ENCODE results near the gene ZMIZ1. TPM values are rescaled to one million over a fixed set of nuclear protein-coding genes. Genes with fewer than 3 reads are reported as not detected.

The ZMIZ1 gene
- total RNA-seq, 1 donor from 2014 or later, result 46.2 TPM

DNA sequence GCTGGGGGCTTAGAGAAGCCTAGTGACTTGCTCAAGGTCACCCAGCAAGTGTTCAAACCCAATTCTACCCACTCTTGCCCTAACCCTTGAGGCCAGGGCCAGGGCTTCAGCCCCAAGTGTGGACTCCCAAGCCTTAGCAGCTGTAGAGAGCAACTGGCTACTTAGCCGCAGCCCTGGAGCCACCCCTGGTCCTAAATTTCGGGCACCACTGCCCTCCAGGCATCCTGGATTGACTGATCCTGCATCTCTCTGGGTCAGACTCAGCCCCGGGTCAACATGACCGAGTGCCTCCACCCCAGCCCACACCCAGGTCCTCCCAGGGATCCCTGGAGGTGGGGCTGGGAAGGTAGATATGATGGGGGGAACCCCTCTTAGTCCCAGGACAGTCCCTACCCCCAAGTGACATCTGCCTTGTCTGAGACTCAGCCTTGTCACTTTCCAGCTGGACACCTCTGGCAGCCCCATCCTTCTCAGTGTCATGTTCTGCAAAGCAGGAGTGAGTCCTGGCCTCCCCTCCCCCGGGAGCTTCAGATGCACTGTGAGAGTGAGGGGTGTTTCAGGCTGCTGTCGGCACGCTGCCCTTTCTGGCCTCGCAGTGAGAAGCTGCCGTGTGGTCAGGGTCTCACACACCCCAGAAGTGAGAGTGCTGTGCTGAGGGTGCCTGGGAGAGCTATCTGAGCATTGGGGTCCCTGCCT, 89.8 kb downstream of the ZMIZ1 start:
- Mint-ChIP-seq H3K4me1 (ENCODE audit: low read depth) (peaks cover 79% of the 10 kb centered on the region), H3K27ac (ENCODE audit: unreplicated experiment) (peak overlapping the region; percentile 97)

DNA sequence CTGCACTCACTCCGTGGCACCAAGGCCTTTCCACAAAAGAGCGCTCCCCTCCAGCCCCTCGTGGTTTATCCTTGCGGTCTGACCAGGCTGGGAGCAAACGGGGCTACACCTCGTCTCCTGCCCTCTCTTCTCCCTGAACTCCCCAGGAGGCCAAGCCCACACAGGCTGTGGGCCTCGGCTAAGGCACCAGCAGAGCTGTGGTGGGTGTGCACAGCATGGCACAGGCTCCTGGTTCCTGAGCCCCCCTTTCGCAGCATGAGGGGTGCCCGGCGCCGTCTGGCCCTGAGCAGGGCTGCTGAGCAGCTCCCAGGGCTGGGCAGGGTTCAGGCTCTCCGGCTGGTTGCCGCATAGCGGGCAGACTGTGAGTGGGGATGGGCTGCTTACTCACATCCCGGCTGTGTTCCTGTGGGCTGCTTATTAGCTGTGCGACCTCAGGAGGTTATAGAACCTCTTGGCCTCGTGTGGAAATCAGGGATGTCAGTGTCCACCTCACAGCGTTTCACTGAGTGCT, 90.4 kb downstream of the ZMIZ1 start:
- peak overlapping the region; percentile 97 for H3K27ac Mint-ChIP-seq (ENCODE audit: unreplicated experiment)
- no peaks in the 10 kb centered on the region for H3K9me3 Mint-ChIP-seq (ENCODE audit: low read depth)
- H3K27me3 Mint-ChIP-seq (ENCODE audit: low read depth), result no peaks in the 10 kb centered on the region
- H3K4me1 Mint-ChIP-seq (ENCODE audit: low read depth), result peaks cover 79% of the 10 kb centered on the region
- TF ChIP-seq, protein P1, sequence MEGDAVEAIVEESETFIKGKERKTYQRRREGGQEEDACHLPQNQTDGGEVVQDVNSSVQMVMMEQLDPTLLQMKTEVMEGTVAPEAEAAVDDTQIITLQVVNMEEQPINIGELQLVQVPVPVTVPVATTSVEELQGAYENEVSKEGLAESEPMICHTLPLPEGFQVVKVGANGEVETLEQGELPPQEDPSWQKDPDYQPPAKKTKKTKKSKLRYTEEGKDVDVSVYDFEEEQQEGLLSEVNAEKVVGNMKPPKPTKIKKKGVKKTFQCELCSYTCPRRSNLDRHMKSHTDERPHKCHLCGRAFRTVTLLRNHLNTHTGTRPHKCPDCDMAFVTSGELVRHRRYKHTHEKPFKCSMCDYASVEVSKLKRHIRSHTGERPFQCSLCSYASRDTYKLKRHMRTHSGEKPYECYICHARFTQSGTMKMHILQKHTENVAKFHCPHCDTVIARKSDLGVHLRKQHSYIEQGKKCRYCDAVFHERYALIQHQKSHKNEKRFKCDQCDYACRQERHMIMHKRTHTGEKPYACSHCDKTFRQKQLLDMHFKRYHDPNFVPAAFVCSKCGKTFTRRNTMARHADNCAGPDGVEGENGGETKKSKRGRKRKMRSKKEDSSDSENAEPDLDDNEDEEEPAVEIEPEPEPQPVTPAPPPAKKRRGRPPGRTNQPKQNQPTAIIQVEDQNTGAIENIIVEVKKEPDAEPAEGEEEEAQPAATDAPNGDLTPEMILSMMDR (IDR thresholded peaks at IDR 0.05), result no peak
- H3K36me3 Mint-ChIP-seq (ENCODE audit: low read depth), result peaks cover 4% of the 10 kb centered on the region
- H3K4me3 Mint-ChIP-seq (ENCODE audit: unreplicated experiment), result no peak overlapping the region
- no peak for DNase-seq (ENCODE audit: low spot score)

More for the DNA sequence above, 89.8 kb downstream of the ZMIZ1 start:
- Mint-ChIP-seq H3K9me3 (ENCODE audit: low read depth) (no peaks in the 10 kb centered on the region), H3K27me3 (ENCODE audit: low read depth) (no peaks in the 10 kb centered on the region), H3K36me3 (ENCODE audit: low read depth) (peaks cover 1% of the 10 kb centered on the region), H3K4me3 (ENCODE audit: unreplicated experiment) (no peak overlapping the region)
- TF ChIP-seq, protein P1 (IDR thresholded peaks at IDR 0.05), result no peak
- no peak for DNase-seq (ENCODE audit: low spot score)

DNA sequence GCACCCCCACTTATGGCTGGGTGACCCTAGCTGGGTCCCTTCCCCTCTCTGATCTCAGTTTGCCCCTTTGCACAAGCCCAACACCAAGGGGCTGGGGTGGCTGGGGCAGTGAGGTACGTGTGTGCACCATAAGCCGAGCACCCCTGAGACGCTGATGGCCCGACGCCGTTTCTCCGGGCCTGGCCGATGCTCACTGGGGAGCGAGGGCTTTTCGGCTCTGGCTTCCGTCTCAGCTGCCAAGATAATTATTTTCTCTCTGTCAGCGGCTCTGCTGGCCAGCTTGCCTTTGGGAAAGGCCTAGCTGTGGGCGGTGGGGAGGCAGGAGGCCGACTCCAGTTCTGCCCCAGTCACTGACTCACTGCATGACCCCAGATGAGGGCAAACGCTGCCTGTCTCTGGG, 91.0 kb downstream of the ZMIZ1 start:
- peaks cover 75% of the 10 kb centered on the region for H3K4me1 Mint-ChIP-seq (ENCODE audit: low read depth)
- no peaks in the 10 kb centered on the region for H3K9me3 Mint-ChIP-seq (ENCODE audit: low read depth)
- TF ChIP-seq, protein P1 (IDR thresholded peaks at IDR 0.05), result no peak
- no peaks in the 10 kb centered on the region for H3K27me3 Mint-ChIP-seq (ENCODE audit: low read depth)
- peak overlapping the region; percentile 41 for H3K4me3 Mint-ChIP-seq (ENCODE audit: unreplicated experiment)
- no peak for DNase-seq (ENCODE audit: low spot score)
- peak overlapping the region; percentile 97 for H3K27ac Mint-ChIP-seq (ENCODE audit: unreplicated experiment)
- peaks cover 6% of the 10 kb centered on the region for H3K36me3 Mint-ChIP-seq (ENCODE audit: low read depth)

DNA sequence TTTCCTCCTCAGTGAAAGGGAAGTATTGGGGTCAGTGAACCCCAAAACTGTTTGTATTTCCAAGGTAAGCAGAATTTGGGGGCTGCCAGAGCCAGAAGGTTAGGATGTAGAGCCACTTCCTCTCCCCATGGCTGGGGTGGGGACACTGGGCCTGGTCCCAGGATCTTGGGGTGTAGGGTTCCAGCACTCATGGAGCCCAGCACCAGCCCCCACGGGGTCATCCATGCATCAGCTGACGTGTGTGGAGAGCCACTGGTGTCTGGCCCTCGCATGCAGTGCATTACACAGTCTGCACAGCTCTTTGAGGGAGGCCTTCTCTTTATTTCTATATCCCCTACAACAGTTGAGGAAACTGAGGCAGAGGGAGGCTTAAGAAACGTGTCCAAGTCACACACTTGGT, 91.4 kb downstream of the ZMIZ1 start:
- peaks cover 72% of the 10 kb centered on the region for H3K4me1 Mint-ChIP-seq (ENCODE audit: low read depth)
- no peak for DNase-seq (ENCODE audit: low spot score)
- no peak overlapping the region for H3K4me3 Mint-ChIP-seq (ENCODE audit: unreplicated experiment)
- no peaks in the 10 kb centered on the region for H3K9me3 Mint-ChIP-seq (ENCODE audit: low read depth)
- H3K27ac Mint-ChIP-seq (ENCODE audit: unreplicated experiment), result peak overlapping the region; percentile 97
- peaks cover 6% of the 10 kb centered on the region for H3K36me3 Mint-ChIP-seq (ENCODE audit: low read depth)
- TF ChIP-seq, protein P1 (IDR thresholded peaks at IDR 0.05), result no peak
- H3K27me3 Mint-ChIP-seq (ENCODE audit: low read depth), result no peaks in the 10 kb centered on the region

DNA sequence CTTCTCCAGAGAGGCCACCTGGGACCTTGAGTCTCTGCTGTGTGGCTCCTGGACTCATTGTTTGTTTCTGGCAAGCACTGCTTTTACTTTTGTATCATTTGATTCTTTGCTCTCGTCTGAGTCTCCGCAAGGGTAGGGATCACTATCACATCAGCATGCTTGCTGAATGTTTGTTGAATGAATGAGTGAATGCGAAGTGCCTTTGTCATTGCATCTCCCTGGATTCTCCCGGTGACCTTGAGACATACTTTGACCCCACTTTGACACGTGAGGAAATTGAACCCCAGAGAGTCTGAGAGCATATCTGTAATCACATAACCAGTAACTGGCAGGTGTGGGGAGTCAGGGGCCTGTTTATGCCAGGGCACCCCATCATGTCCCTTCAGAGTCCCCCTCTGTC, 92.8 kb downstream of the ZMIZ1 start:
- peaks cover 64% of the 10 kb centered on the region for H3K4me1 Mint-ChIP-seq (ENCODE audit: low read depth)
- H3K27ac Mint-ChIP-seq (ENCODE audit: unreplicated experiment), result no peak overlapping the region

More for the DNA sequence above, 92.8 kb downstream of the ZMIZ1 start:
- Mint-ChIP-seq H3K36me3 (ENCODE audit: low read depth) (peaks cover 5% of the 10 kb centered on the region), H3K9me3 (ENCODE audit: low read depth) (no peaks in the 10 kb centered on the region), H3K27me3 (ENCODE audit: low read depth) (no peaks in the 10 kb centered on the region), H3K4me3 (ENCODE audit: unreplicated experiment) (no peak overlapping the region)
- TF ChIP-seq, protein P1 (IDR thresholded peaks at IDR 0.05), result no peak
- DNase-seq (ENCODE audit: low spot score), result no peak
